Vagina (tissue), 2 donors: Measurements from ENCODE around the gene INPP5A. TPM values are rescaled to one million over a fixed set of nuclear protein-coding genes. Genes with fewer than 3 reads are reported as not detected.

ENCODE experiments used
- DNase-seq, 2 donors: peaks; one replicate each; pipeline ENCODE4 v3.0.0-alpha.2; 2017; ENCODE audit errors: extremely low spot score in 2 of 2
- H3K27ac ChIP-seq: fragments of 200-600 bp; sonication (generic); one replicate; pipeline ENCODE4 v1.5.1; 2019
- H3K27me3 ChIP-seq: fragments of 200-600 bp; sonication (generic); one replicate; pipeline ENCODE4 v1.5.1; 2019
- H3K36me3 ChIP-seq, 2 donors: fragments of 200-600 bp; sonication (generic); one replicate each; pipeline ENCODE4 v1.5.1; 2017 to 2019
- H3K4me1 ChIP-seq: fragments of 200-600 bp; sonication (generic); one replicate; pipeline ENCODE4 v1.5.1; 2019
- H3K4me3 ChIP-seq, 2 donors: fragments of 200-600 bp; sonication (generic); 1 replicate in 1 of 2; 2 replicates in 1 of 2; pipeline ENCODE4 v1.5.1; 2016 to 2019
- H3K9me3 ChIP-seq: fragments of 200-600 bp; sonication (generic); one replicate; pipeline ENCODE4 v1.5.1; 2019
- CTCF ChIP-seq, 3 experiments: fragments of 450-650 bp in 2 of 3; fragments of 200-600 bp in 1 of 3; sonication (generic) in 1 of 3; IDR thresholded peaks; one replicate each; pipeline ENCODE4 v1.5.1; 2017 to 2019; ENCODE audit warnings: antibody characterized with exemption in 3 of 3, mild to moderate bottlenecking in 2 of 3, moderate library complexity in 2 of 3
- POLR2A ChIP-seq, 2 donors: fragments of 450-650 bp; IDR thresholded peaks; one replicate each; pipeline ENCODE4 v1.6.1; 2017; ENCODE audit warnings: antibody characterized with exemption in 2 of 2, mild to moderate bottlenecking in 2 of 2, moderate library complexity in 2 of 2
- POLR2AphosphoS5 ChIP-seq, 2 donors: sonication (generic); formaldehyde crosslinking; IDR thresholded peaks; one replicate each; pipeline ENCODE4 v1.9.0; 2017; ENCODE audit warnings: antibody characterized with exemption in 2 of 2, mild to moderate bottlenecking in 2 of 2, low read depth in 1 of 2; ENCODE audit not compliant: insufficient read depth in 1 of 2
- intact Hi-C: fragments of 100-400 bp; cut with DNase I; formaldehyde crosslinking; loops from one replicate; pipeline ENCODE4 v1.15.1; 2023
- total RNA-seq: library from RNA; depleted of rRNA; stranded (reverse); fragments of >200 nt; gene quantifications from one replicate; pipeline ENCODE4 v1.2.3, GENCODE V29; 2016

The INPP5A gene
- total RNA-seq, 1 donor from 2014 or later, result 24.3 TPM

DNA sequence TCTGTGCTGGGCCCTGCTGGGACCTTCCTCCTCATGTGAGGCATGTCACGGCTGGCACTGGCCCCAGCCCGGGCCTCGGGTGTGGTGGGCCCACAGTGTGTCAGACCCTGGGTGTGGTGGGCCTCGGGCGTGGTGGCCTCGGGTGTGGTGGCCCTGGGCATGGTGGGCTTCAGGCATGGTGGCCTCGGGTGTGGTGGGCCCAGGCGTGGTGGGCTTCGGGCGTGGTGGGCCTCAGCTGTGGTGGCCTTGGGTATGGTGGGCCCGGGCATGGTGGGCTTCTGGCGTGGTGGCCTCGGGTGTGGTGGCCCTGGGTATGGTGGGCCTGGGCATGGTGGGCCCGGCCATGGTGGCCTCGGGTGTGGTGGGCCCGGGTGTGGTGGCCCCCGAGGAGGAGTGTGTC is 207.9 kb downstream of the INPP5A start:
- H3K27me3 ChIP-seq, result no peaks in the 10 kb centered on the region
- no peak overlapping the region for H3K27ac ChIP-seq
- no peak overlapping the region for H3K4me3 ChIP-seq
- intact Hi-C loops, result no loop called here
- TF ChIP-seq POLR2AphosphoS5 (IDR thresholded peaks at IDR 0.05; ENCODE audit: insufficient read depth in 1 of 2, low read depth in 1 of 2), result no peak
- no peak for TF ChIP-seq CTCF (IDR thresholded peaks at IDR 0.05)
- TF ChIP-seq POLR2A (IDR thresholded peaks at IDR 0.05), result no peak
- H3K36me3 ChIP-seq, result peaks cover 0 to 10% of the 10 kb centered on the region in 2 donors
- H3K9me3 ChIP-seq, result no peaks in the 10 kb centered on the region
- DNase-seq, result no peak
- peaks cover 4% of the 10 kb centered on the region for H3K4me1 ChIP-seq

DNA sequence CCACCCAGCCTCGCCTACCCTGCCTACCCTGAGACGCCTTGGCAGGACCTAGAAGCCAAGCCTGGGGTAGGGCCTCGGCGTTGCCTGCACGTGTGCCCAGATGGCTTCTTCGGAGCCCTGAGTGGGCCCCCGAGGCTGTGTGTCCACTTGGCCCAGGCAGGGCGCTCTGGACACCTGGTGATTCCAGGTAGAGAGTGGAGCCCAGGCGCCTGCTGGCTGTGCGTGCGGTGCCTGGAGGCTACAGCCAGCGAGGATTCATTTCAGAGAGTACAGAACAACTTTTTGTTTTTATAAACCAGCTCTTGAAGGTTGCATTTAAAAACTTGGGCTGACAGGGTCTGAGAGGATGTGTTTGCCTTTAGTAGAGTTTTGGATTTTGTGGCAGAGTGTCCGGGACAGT is 208.4 kb downstream of the INPP5A start:
- Histone ChIP-seq H3K9me3 (no peaks in the 10 kb centered on the region), H3K27me3 (no peaks in the 10 kb centered on the region), H3K27ac (no peak overlapping the region), H3K4me3 (no peak overlapping the region), H3K4me1 (peaks cover 4% of the 10 kb centered on the region), H3K36me3 (peaks cover 0 to 10% of the 10 kb centered on the region in 2 donors)
- intact Hi-C loops, result no loop called here
- TF ChIP-seq POLR2AphosphoS5 (IDR thresholded peaks at IDR 0.05; ENCODE audit: insufficient read depth in 1 of 2, low read depth in 1 of 2) (no peak), POLR2A (IDR thresholded peaks at IDR 0.05) (no peak), CTCF (IDR thresholded peaks at IDR 0.05) (no peak)
- DNase-seq, result no peak

DNA sequence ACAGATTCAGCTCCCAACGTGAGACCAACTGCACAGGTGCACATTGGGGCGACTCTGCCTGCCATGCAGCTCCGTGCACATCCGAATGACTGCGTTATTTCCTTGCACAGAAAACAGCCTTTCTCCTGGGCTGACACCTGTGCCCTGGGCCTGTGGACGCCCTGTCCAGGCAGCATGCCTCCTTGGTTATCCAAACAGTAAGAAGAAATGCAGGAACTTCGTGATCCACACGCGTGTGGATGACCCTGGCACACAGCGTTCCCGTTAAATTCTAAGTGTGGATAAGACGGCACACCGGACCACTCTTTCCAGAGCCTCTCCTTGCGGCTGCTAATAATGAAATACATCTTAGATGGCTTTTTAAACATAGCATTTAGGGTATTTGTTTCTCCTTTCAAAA is 208.8 kb downstream of the INPP5A start:
- Histone ChIP-seq H3K27me3 (no peaks in the 10 kb centered on the region), H3K4me3 (no peak overlapping the region), H3K9me3 (no peaks in the 10 kb centered on the region), H3K4me1 (peaks cover 4% of the 10 kb centered on the region), H3K27ac (no peak overlapping the region), H3K36me3 (peaks cover 0 to 10% of the 10 kb centered on the region in 2 donors)
- no peak for DNase-seq
- TF ChIP-seq POLR2AphosphoS5 (IDR thresholded peaks at IDR 0.05; ENCODE audit: insufficient read depth in 1 of 2, low read depth in 1 of 2), result no peak
- no peak for TF ChIP-seq POLR2A (IDR thresholded peaks at IDR 0.05)
- TF ChIP-seq CTCF (IDR thresholded peaks at IDR 0.05), result no peak
- intact Hi-C loops, result no loop called here

- H3K27ac ChIP-seq, result no peak overlapping the region
- H3K36me3 ChIP-seq, result peaks cover 0 to 10% of the 10 kb centered on the region in 2 donors
- H3K4me3 ChIP-seq, result no peak overlapping the region
- TF ChIP-seq POLR2AphosphoS5 (IDR thresholded peaks at IDR 0.05; ENCODE audit: insufficient read depth in 1 of 2, low read depth in 1 of 2) (no peak), CTCF (IDR thresholded peaks at IDR 0.05) (no peak), POLR2A (IDR thresholded peaks at IDR 0.05) (no peak)
- no peaks in the 10 kb centered on the region for H3K9me3 ChIP-seq
- peaks cover 4% of the 10 kb centered on the region for H3K4me1 ChIP-seq
- intact Hi-C loops, result no loop called here
- no peak for DNase-seq
- no peaks in the 10 kb centered on the region for H3K27me3 ChIP-seq
Measured at GRCh38 chr10:132746801-132747625, 209.4 kb downstream of the INPP5A start.

DNA sequence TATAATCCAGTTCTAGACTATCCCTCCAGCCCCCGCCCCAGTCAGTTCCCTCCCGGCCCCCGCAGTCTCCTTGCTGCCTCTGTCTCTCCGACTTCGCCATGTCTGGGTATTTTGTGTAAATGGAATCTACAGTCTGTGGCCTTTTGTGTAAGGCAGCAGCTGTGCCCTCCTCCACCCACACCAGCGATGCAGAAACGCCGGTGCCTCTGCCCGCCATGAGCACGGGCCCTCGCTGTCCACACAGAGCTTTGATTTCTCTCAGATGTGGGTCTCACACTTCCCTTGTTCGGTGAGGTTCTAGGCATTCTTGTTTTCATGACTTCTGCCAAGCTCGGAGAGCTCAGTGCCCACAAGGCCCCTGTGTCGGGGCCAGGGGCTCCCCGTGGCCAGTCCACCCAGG is 210.5 kb downstream of the INPP5A start:
- DNase-seq, result no peak
- Histone ChIP-seq H3K36me3 (peaks cover 0 to 10% of the 10 kb centered on the region in 2 donors), H3K4me3 (no peak overlapping the region), H3K27me3 (no peaks in the 10 kb centered on the region), H3K4me1 (peaks cover 4% of the 10 kb centered on the region), H3K27ac (no peak overlapping the region), H3K9me3 (no peaks in the 10 kb centered on the region)
- TF ChIP-seq CTCF (IDR thresholded peaks at IDR 0.05), result no peak
- TF ChIP-seq POLR2AphosphoS5 (IDR thresholded peaks at IDR 0.05; ENCODE audit: insufficient read depth in 1 of 2, low read depth in 1 of 2), result no peak
- intact Hi-C loops, result no loop called here
